HG02678 (cell line): ENCODE measurements around the gene SLC25A3.
"Not testable (repeated sequence)": the region's sequence is repeated elsewhere in the genome, so short reads cannot be mapped to it uniquely, and the experiment has no call there.

Experiments
- ATAC-seq: cut with Tn5 transposase; IDR thresholded peaks from one replicate; pipeline ENCODE4 v1.9.1; 2021; ENCODE audit warnings: mild to moderate bottlenecking, moderate library complexity; ENCODE audit not compliant: unreplicated experiment

Gene SLC25A3

GRCh38 chr12:98593351-98594049, at the start of gene SLC25A3:
Gene SLC25A3 (plus strand): TSS chr12:98593686. CDS start chr12:98593979, 293 bp downstream.
- peak; percentile 99 for ATAC-seq

- ATAC-seq = no peak
These were observed 49.8 kb upstream of the SLC25A3 start for GRCh38 chr12:98543701-98544100.

DNA sequence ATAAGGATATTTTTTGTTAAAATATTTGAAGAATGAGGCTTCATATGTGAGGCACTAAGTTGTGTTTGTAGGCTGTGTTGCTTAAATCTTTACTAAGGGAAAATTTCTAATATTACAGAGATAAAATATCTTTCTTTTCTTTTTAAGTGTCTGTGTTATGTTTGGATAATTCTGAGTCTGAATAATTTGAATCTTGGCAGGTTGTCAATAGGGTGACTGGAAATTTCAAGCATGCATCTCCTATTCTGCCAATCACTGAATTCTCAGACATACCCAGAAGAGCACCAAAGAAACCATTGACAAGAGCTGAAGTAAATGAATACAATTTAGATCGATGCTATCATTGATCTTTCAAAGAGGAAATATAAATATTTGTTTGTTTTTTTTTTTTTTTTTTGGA, 48.7 kb upstream of the SLC25A3 start:
- no peak for ATAC-seq

DNA sequence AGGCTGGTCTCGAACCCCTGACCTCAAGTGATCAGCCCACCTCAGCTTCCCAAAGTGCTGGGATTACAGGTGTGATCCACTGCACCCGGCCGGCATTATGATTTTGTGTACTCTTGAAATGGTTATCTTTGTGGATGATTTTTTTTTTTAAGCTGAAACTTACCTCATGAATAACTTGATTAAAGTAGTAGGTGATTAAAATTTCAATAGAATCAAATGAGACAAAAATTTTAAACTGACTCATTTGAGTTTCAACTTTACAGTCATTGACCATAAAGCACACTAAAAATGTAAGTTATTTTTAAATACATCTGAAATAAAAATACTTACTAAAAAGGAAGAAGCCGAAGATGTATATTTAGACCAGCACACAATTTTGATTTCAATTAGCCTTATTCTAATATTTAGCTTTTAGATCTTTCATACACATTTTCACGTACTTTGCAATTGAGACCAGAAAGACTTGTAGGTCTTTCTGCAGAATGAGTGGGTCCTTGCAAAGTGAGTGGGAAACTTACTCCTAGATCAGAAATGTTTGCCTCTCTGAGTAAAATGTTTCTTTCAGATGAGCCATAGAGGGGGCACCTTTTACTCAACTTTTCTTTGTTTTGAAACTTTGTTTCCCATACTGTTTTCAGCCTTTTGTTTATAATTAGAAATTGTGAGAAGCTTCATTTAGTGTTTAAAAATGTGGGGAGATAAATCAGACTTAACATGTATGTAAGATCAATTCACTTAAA, 43.9 kb upstream of the SLC25A3 start:
- no peak for ATAC-seq

- no peak for ATAC-seq
These were observed 41.7 kb upstream of the SLC25A3 start for GRCh38 chr12:98551787-98552186.

- ATAC-seq = not testable (repeated sequence)
These were observed 35.4 kb upstream of the SLC25A3 start for GRCh38 chr12:98558097-98558496.

GRCh38 chr12:98559666-98560065, 33.8 kb upstream of the SLC25A3 start:
- no peak for ATAC-seq

GRCh38 chr12:98561846-98562245, 31.6 kb upstream of the SLC25A3 start:
- ATAC-seq = no peak

DNA sequence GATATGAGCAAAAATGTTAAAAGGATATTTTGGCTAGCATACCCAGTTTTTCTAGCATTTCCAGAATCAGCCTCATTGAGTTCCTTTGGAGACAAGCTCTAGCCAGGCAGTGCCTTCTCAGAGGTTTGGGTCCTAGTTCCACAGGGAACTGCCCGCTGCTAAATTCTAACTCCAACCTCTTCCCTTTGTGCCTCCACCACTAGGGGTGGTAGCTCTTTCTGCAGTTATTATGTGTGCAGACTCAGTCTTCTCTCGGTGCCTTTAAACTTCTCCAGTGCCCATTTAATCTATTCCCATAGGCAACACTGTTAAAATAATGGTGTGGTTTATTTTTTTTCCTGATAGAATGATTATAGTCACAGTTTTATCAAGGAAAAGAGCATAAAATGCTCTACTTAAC, 21.5 kb upstream of the SLC25A3 start:
- no peak for ATAC-seq

- no peak for ATAC-seq
These were observed 19.4 kb upstream of the SLC25A3 start for GRCh38 chr12:98574110-98574509.

- no peak for ATAC-seq
These were observed 18.5 kb upstream of the SLC25A3 start for GRCh38 chr12:98575013-98575412.

- not testable (repeated sequence) for ATAC-seq
These were observed 16.7 kb upstream of the SLC25A3 start for GRCh38 chr12:98576795-98577194.

DNA sequence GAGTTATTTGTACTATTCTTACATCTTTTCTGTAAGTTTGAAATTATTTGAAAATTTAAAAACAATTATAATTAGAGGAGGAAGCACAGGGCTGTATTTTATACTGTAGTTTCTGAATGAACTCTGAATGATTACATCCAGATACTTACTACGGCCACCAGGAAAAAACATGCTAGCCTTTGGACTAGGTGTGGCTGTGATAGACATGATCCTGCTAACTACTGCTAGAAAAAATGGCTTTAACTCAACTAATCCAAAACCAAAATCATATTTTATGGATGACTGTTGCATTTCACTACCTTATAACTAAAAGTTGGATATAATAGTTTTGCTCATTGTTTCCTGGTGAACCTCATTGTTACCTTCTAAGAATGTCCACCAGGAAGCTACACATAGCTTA, 15.1 kb upstream of the SLC25A3 start:
- no peak for ATAC-seq

DNA sequence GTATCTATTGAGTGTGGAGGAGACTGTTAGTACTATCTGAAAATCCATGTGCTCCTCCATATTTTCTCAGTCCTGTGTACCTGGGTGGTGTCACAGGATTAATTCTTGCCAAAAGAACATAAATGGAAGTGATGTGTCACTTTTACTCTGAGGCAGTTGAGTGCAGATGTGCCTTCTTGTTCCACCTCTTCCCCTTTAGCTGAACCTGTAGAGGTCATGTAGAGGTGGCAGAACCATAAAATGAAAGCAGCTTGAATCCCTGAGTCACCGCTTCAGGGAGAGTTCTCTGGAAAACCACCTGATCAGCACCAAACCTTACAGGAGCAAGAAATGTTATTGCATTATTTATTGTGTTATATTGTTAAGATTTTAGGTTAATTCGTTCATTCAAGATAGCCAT, 14.7 kb upstream of the SLC25A3 start:
- ATAC-seq = no peak

DNA sequence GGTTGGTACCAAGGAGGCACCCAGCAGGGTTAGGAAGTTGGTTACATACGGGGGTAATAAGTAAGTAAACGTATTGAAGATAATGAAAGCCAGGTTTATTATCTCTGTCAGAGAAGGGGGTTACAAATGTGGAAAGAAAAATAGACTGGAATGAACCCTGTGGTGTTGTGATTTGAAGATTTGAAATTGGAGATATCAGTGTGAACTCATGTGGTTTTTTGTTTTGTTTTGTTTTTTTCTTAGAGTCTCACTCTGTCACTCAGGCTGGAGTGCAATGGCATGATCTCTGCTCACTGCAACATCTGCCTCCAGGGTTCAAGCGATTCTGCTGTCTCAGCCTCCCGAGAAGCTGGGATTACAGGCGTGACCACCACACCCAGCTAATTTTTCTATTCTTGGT, 14.1 kb upstream of the SLC25A3 start:
- ATAC-seq = no peak

DNA sequence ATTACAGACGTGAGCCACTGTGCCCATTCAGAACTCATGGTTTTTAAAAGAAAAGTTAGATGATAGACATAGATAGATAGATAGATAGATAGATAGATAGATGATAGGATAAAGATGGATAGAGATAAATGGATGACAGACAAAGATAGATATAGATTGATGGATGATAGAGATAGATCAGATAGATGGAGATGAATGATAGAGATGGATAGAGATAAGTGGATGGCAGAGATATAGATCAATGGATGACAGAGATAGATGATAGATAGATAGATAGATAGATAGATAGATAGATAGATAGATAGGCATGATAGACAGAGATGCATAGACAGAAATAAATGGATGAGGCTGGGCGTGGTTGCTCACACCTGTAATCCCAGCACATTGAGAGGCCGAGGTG, 13.7 kb upstream of the SLC25A3 start:
- no peak for ATAC-seq

- no peak for ATAC-seq
These were observed 12.8 kb upstream of the SLC25A3 start for GRCh38 chr12:98580695-98581094.

DNA sequence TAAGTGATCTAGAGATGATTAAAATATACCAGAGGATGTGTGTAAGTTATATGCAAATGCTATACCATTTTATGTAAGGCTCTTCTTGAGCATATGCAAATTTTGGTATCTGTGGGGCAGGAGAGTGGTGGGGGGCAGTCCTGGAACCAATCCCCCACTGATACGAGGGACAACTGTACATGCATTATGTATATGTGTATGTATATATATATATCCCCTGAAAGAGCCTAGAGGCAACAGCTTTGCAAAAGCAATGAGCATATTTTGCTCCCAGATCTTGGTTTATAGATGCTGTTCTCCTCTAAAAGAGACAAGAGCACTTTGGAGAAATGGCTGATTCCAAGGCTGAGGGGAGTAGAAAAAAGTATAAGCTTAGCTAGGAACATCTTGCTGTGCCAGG, 12.4 kb upstream of the SLC25A3 start:
- ATAC-seq = no peak

GRCh38 chr12:98582093-98582492, 11.4 kb upstream of the SLC25A3 start:
- ATAC-seq = no peak

GRCh38 chr12:98587084-98587483, 6.4 kb upstream of the SLC25A3 start:
- ATAC-seq = no peak

DNA sequence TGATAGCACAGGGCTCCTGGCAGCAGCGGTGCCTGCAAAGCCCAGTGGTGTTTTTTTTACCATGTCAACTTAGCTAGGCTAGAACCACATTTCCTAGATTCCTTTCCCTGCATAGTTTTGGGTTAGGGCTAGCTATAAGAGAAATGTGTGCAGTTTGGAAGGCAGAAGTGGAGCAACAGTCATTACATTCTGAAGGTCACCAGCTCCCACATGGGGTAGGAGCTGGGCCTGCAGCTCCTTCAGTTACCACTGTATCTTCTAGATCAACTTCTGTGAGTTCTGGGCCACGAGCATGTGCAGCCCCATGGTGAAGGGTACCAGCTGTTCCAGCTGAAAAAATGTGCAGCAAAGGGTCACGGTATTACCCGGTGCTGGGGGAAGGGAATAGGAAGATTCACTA, 2.3 kb upstream of the SLC25A3 start:
- no peak for ATAC-seq

DNA sequence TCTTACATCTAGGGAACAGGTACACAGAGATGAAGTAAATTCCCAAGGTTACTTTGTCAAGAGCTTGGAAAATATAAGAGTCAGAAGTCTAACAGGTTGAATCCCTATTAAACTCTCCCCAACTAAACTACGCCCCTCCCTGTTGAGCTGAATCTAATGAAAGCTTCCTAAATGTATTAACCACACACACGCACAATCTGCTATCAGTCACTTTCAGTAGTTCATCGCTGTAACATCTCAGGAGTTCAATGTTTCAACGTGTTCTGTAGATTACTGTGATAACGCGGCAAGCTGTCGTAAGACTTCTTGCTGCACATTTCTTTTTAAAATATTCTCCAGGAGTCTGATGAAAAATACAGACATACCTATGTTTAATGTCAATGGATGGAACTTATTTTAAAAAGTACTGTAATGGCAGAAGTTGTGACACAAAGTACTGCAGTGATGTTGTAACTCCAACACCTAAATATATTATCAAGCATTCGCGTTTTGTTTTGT, 612 bp upstream of the SLC25A3 start:
- ATAC-seq = no peak
